ENCODE results near the gene TIPARP.

The TIPARP gene

DNA sequence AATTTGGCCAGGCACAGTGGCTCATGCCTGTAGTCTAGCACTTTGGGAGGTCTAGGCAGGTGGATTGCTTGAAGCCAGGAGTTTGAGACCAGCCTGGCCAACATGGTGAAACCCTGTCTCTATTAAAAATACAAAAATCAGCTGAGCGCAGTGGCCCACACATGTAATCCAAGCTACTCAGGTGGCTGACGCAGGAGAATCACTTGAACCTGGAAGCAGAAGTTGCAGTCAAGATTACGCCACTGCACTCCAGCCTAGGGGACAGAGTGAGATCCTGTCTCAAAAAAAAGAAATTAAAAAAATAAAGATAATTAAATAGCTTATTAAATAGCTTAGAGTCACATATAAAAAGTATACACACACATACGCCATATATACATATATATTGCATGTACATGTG is 3.7 kb upstream of the TIPARP start:
- Histone ChIP-seq H3K27ac (ENCODE audit: low read length) (no peak overlapping the region), H3K9ac (ENCODE audit: low read length) (no peak overlapping the region), H2AFZ (ENCODE audit: low read length) (no peak overlapping the region), H3K4me1 (ENCODE audit: low read length) (peaks cover 42% of the 10 kb centered on the region), H3K27me3 (replicated peaks; ENCODE audit: insufficient read depth, low read length) (no peaks in the 10 kb centered on the region), H3K36me3 (replicated peaks; ENCODE audit: insufficient read depth, low read length) (no peaks in the 10 kb centered on the region), H3F3A (ENCODE audit: insufficient read depth, low read length) (peaks cover 24% of the 10 kb centered on the region), H3K4me2 (ENCODE audit: low read depth, low read length) (no peak overlapping the region), H4K20me1 (ENCODE audit: insufficient read depth, low read length) (no peaks in the 10 kb centered on the region), H3K9me3 (replicated peaks; ENCODE audit: insufficient read depth, low read length) (no peaks in the 10 kb centered on the region), H3K9me2 (replicated peaks; ENCODE audit: insufficient read depth, low read length) (no peaks in the 10 kb centered on the region), H3K4me3 (ENCODE audit: low read length) (no peak overlapping the region), H3K79me2 (ENCODE audit: low read length) (peaks cover 11% of the 10 kb centered on the region)
- no peak for TF ChIP-seq EZH2 (optimal IDR thresholded peaks at IDR 0.05; ENCODE audit: low read depth, low read length)
- TF ChIP-seq, protein P1, sequence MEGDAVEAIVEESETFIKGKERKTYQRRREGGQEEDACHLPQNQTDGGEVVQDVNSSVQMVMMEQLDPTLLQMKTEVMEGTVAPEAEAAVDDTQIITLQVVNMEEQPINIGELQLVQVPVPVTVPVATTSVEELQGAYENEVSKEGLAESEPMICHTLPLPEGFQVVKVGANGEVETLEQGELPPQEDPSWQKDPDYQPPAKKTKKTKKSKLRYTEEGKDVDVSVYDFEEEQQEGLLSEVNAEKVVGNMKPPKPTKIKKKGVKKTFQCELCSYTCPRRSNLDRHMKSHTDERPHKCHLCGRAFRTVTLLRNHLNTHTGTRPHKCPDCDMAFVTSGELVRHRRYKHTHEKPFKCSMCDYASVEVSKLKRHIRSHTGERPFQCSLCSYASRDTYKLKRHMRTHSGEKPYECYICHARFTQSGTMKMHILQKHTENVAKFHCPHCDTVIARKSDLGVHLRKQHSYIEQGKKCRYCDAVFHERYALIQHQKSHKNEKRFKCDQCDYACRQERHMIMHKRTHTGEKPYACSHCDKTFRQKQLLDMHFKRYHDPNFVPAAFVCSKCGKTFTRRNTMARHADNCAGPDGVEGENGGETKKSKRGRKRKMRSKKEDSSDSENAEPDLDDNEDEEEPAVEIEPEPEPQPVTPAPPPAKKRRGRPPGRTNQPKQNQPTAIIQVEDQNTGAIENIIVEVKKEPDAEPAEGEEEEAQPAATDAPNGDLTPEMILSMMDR (IDR thresholded peaks at IDR 0.05; ENCODE audit: low read length): no peak
- no peak for TF ChIP-seq EZH2phosphoT487 (IDR thresholded peaks at IDR 0.05; ENCODE audit: low read length)
- no peak for DNase-seq

DNA sequence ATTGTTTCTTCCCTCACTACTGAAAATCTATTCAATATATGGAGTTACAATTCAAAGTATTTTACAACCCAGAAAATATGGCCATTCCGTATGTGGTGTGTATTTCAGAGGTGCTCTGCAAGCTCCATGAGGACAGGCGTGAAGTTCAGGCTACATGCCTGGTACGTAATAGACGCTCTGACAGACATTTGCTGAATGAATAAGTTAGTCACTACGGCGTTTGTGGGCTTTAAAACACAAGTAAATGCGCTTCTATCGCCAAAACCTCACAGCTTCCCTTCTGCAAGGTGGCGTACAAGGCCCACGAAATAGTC is 701 bp upstream of the TIPARP start:
- Histone ChIP-seq H3K9me2 (replicated peaks; ENCODE audit: insufficient read depth, low read length) (no peaks in the 10 kb centered on the region), H3K27me3 (replicated peaks; ENCODE audit: insufficient read depth, low read length) (no peaks in the 10 kb centered on the region), H3K9ac (ENCODE audit: low read length) (peak overlapping the region; percentile 92), H3K4me2 (ENCODE audit: low read depth, low read length) (peak overlapping the region; percentile 69), H3K4me3 (ENCODE audit: low read length) (peak overlapping the region; percentile 77), H4K20me1 (ENCODE audit: insufficient read depth, low read length) (peaks cover 20% of the 10 kb centered on the region), H3K4me1 (ENCODE audit: low read length) (peaks cover 44% of the 10 kb centered on the region), H3F3A (ENCODE audit: insufficient read depth, low read length) (peaks cover 19% of the 10 kb centered on the region), H3K9me3 (replicated peaks; ENCODE audit: insufficient read depth, low read length) (no peaks in the 10 kb centered on the region), H3K36me3 (replicated peaks; ENCODE audit: insufficient read depth, low read length) (peaks cover 11% of the 10 kb centered on the region), H3K79me2 (ENCODE audit: low read length) (peaks cover 42% of the 10 kb centered on the region), H2AFZ (ENCODE audit: low read length) (peak overlapping the region; percentile 25; the same call in 1 of the 2 replicates), H3K27ac (ENCODE audit: low read length) (peak overlapping the region; percentile 91; the same call in 1 of the 2 replicates)
- TF ChIP-seq, protein P1 (IDR thresholded peaks at IDR 0.05; ENCODE audit: low read length): no peak
- TF ChIP-seq EZH2phosphoT487 (IDR thresholded peaks at IDR 0.05; ENCODE audit: low read length) (no peak), EZH2 (optimal IDR thresholded peaks at IDR 0.05; ENCODE audit: low read depth, low read length) (no peak)
- no peak for DNase-seq

DNA sequence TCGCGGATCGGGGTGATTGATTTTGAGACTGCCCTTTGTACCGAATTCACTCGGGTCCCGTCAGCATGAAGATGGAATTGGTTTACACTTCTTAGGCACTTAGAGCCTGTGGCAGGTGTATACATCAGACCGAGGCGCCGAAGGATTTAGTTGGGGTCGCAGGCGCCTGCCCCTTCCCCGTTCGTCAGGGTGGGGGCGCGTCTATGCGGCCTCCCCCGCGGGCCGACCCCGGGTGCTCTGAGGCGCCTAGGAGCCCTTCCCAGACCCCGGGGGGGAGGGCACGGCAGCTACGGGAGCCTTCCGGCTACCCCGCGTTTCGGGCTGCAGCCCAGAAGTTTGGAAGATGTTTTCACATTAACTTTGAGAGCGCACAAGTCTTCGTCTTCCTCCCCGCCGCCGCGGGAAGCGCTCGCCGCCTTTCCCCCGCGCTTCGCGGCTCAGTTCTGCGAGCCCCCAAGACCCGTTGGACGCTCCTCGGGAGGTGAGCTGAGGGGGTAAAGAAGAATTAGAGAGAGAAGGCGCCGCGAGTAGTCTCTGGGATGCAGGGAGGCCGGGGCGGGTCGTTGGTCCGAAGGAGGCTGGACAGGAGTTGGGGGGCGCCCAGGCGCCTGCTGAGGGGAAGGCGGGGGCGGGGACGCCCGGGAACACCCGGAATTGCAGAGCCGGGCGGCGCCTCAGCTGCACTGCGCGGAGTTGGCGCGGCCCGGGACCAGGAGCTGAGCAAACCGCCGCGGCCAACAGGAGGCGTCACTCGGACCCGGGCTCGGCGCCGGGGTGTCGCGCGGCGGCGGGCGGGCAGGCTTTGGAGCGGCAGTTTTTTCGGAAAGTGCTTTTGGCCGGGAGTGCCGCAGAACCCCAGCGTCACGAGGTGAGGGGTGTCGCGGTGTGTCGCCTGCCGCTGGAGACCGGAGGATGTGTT is 780 bp downstream of the TIPARP start:
- Histone ChIP-seq H3F3A (ENCODE audit: insufficient read depth, low read length) (peaks cover 23% of the 10 kb centered on the region), H3K36me3 (replicated peaks; ENCODE audit: insufficient read depth, low read length) (peaks cover 13% of the 10 kb centered on the region), H3K27ac (ENCODE audit: low read length) (peak overlapping the region; percentile 91), H2AFZ (ENCODE audit: low read length) (peak overlapping the region; percentile 36), H3K9ac (ENCODE audit: low read length) (peak overlapping the region; percentile 92), H3K4me3 (ENCODE audit: low read length) (peak overlapping the region; percentile 77), H3K79me2 (ENCODE audit: low read length) (peaks cover 56% of the 10 kb centered on the region), H3K4me2 (ENCODE audit: low read depth, low read length) (peak overlapping the region; percentile 73), H3K4me1 (ENCODE audit: low read length) (peaks cover 51% of the 10 kb centered on the region), H3K9me3 (replicated peaks; ENCODE audit: insufficient read depth, low read length) (no peaks in the 10 kb centered on the region), H4K20me1 (ENCODE audit: insufficient read depth, low read length) (peaks cover 26% of the 10 kb centered on the region), H3K9me2 (replicated peaks; ENCODE audit: insufficient read depth, low read length) (no peaks in the 10 kb centered on the region), H3K27me3 (replicated peaks; ENCODE audit: insufficient read depth, low read length) (no peaks in the 10 kb centered on the region)
- no peak for TF ChIP-seq EZH2 (optimal IDR thresholded peaks at IDR 0.05; ENCODE audit: low read depth, low read length)
- no peak for TF ChIP-seq EZH2phosphoT487 (IDR thresholded peaks at IDR 0.05; ENCODE audit: low read length)
- TF ChIP-seq, protein P1 (IDR thresholded peaks at IDR 0.05; ENCODE audit: low read length): peak; percentile 67
- peak; percentile 67 for DNase-seq

Data from MM.1S (cell line).